WERI-Rb-1 (cell line): Measurements from ENCODE around the gene EHD1.

ENCODE experiments used
- DNase-seq: peaks from one replicate; pipeline ENCODE4 v3.0.0-alpha.2; 2020
- H3K27ac ChIP-seq: fragments of 250-450 bp; sonication (Bioruptor Pico); 2 replicates; pipeline ENCODE4 v1.5.1; 2020; ENCODE audit warnings: mild to moderate bottlenecking, moderate library complexity
- H3K27me3 ChIP-seq: fragments of 250-450 bp; sonication (Bioruptor Pico); 2 replicates; pipeline ENCODE4 v1.5.1; 2021; ENCODE audit warnings: mild to moderate bottlenecking, low read depth, moderate library complexity; ENCODE audit not compliant: insufficient read depth, severe bottlenecking
- H3K36me3 ChIP-seq: fragments of 250-450 bp; sonication (Bioruptor Pico); 2 replicates; pipeline ENCODE4 v1.5.1; 2020; ENCODE audit warnings: mild to moderate bottlenecking, moderate library complexity
- H3K4me3 ChIP-seq: 2 replicates; pipeline ENCODE4 v1.5.1; 2011; ENCODE audit warnings: low read depth, mild to moderate bottlenecking, control low read depth, low read length
- H3K9me3 ChIP-seq: fragments of 250-450 bp; sonication (Bioruptor Pico); 2 replicates; pipeline ENCODE4 v1.5.1; 2021; ENCODE audit warnings: mild to moderate bottlenecking, moderate library complexity; ENCODE audit not compliant: severe bottlenecking
- CTCF ChIP-seq: IDR thresholded peaks from 2 replicates; pipeline ENCODE4 v1.5.1; 2011; ENCODE audit warnings: low read depth, mild to moderate bottlenecking, control low read depth, inconsistent platforms, low read length

EHD1 gene

GRCh38 chr11:64813826-64814225 is 64.6 kb downstream of the EHD1 start:
- peaks cover 4% of the 10 kb centered on the region; the same call in 1 of the 2 replicates for H3K36me3 ChIP-seq
- DNase-seq = no peak
- H3K27ac ChIP-seq = no peak overlapping the region
- H3K9me3 ChIP-seq = no peaks in the 10 kb centered on the region
- TF ChIP-seq CTCF = no peak
- H3K27me3 ChIP-seq = no peaks in the 10 kb centered on the region
- H3K4me3 ChIP-seq = no peak overlapping the region

- peak overlapping the region; percentile 42 for H3K4me3 ChIP-seq
- peak overlapping the region; percentile 15; the same call in 1 of the 2 replicates for H3K27ac ChIP-seq
- peaks cover 34% of the 10 kb centered on the region for H3K36me3 ChIP-seq
- no peaks in the 10 kb centered on the region for H3K27me3 ChIP-seq
- H3K9me3 ChIP-seq = no peaks in the 10 kb centered on the region
- TF ChIP-seq CTCF = no peak
- no peak for DNase-seq
Measured at GRCh38 chr11:64810891-64811272, 67.5 kb downstream of the EHD1 start.

GRCh38 chr11:64810271-64810890 is 68.0 kb downstream of the EHD1 start, which contains the start of gene MEN1:
Gene MEN1 (minus strand): TSS chr11:64810551. CDS start chr11:64810109, 442 bp downstream.
- H3K36me3 ChIP-seq = peaks cover 39% of the 10 kb centered on the region
- DNase-seq = peak; percentile 98
- no peaks in the 10 kb centered on the region for H3K27me3 ChIP-seq
- peak within 1 kb of the TSS; percentile 64 for H3K4me3 ChIP-seq
- H3K9me3 ChIP-seq = no peaks in the 10 kb centered on the region
- peak within 1 kb of the TSS; percentile 43 for H3K27ac ChIP-seq
- TF ChIP-seq CTCF = no peak

GRCh38 chr11:64809781-64810241 is 68.6 kb downstream of the EHD1 start:
- H3K27ac ChIP-seq = peak overlapping the region; percentile 43
- no peaks in the 10 kb centered on the region for H3K9me3 ChIP-seq
- peak; percentile 51 for DNase-seq
- H3K36me3 ChIP-seq = peaks cover 44% of the 10 kb centered on the region
- no peaks in the 10 kb centered on the region for H3K27me3 ChIP-seq
- no peak for TF ChIP-seq CTCF
- peak overlapping the region; percentile 64 for H3K4me3 ChIP-seq

- Histone ChIP-seq H3K4me3 (no peak overlapping the region), H3K27me3 (no peaks in the 10 kb centered on the region), H3K27ac (no peak overlapping the region), H3K9me3 (no peaks in the 10 kb centered on the region), H3K36me3 (peaks cover 56% of the 10 kb centered on the region)
- no peak for TF ChIP-seq CTCF
- no peak for DNase-seq
Measured at GRCh38 chr11:64805481-64805880, 72.9 kb downstream of the EHD1 start.
